Mesendoderm (in vitro differentiated cells): ENCODE data around the gene MIB2.
A peak's percentile ranks its signal among the peaks of the same experiment; 100 is the strongest.

ENCODE experiments used
- DNase-seq: peaks from one replicate; pipeline ENCODE4 v3.0.0; 2013
- H2AK5ac ChIP-seq: 2 replicates; pipeline ENCODE4 v1.6.1; 2013; ENCODE audit warnings: low read length, inconsistent platforms
- H2BK120ac ChIP-seq: 2 replicates; pipeline ENCODE4 v1.6.1; 2013; ENCODE audit warnings: low read depth, mild to moderate bottlenecking, low read length, moderate library complexity, mixed read lengths
- H2BK15ac ChIP-seq: replicated peaks from 2 replicates; pipeline ENCODE4 v1.6.1; 2013; ENCODE audit warnings: low read depth, mild to moderate bottlenecking, moderate library complexity
- H2BK5ac ChIP-seq: 2 replicates; pipeline ENCODE4 v1.6.1; 2013; ENCODE audit warnings: low read length, inconsistent platforms
- H3K18ac ChIP-seq: 2 replicates; pipeline ENCODE4 v1.6.1; 2013; ENCODE audit warnings: mild to moderate bottlenecking, low read length, mixed read lengths
- H3K23ac ChIP-seq: one replicate; pipeline ENCODE4 v1.6.1; 2013; ENCODE audit warnings: low read length
- H3K27ac ChIP-seq: 2 replicates; pipeline ENCODE4 v1.5.1; 2013; ENCODE audit warnings: low read depth, mild to moderate bottlenecking, inconsistent platforms, low read length, moderate library complexity
- H3K27me3 ChIP-seq: 2 replicates; pipeline ENCODE4 v1.6.1; 2013; ENCODE audit warnings: low read length, control low read depth, mild to moderate bottlenecking, inconsistent platforms; ENCODE audit not compliant: insufficient read depth, poor library complexity
- H3K36me3 ChIP-seq: 2 replicates; pipeline ENCODE4 v1.6.1; 2013; ENCODE audit warnings: low read length, inconsistent platforms; ENCODE audit not compliant: control insufficient read depth, insufficient read depth
- H3K4ac ChIP-seq: one replicate; pipeline ENCODE4 v1.6.1; 2013; ENCODE audit warnings: low read depth, mild to moderate bottlenecking, low read length, moderate library complexity
- H3K4me1 ChIP-seq: 2 replicates; pipeline ENCODE4 v1.6.1; 2013; ENCODE audit warnings: low read depth, low read length, inconsistent platforms; ENCODE audit not compliant: control insufficient read depth
- H3K4me2 ChIP-seq: 2 replicates; pipeline ENCODE4 v1.6.1; 2013; ENCODE audit warnings: low read length
- H3K4me3 ChIP-seq: 2 replicates; pipeline ENCODE4 v1.5.1; 2013; ENCODE audit warnings: mild to moderate bottlenecking, low read length
- H3K56ac ChIP-seq: one replicate; pipeline ENCODE4 v1.6.1; 2013; ENCODE audit warnings: low read length
- H3K79me1 ChIP-seq: 2 replicates; pipeline ENCODE4 v1.6.1; 2013; ENCODE audit warnings: low read length, inconsistent platforms
- H3K79me2 ChIP-seq: 2 replicates; pipeline ENCODE4 v1.6.1; 2013; ENCODE audit warnings: mild to moderate bottlenecking, low read length; ENCODE audit not compliant: control insufficient read depth, insufficient read depth
- H3K9ac ChIP-seq: 2 replicates; pipeline ENCODE4 v1.6.1; 2013; ENCODE audit warnings: low read length, inconsistent platforms
- H4K5ac ChIP-seq: one replicate; pipeline ENCODE4 v1.6.1; 2013; ENCODE audit warnings: low read length
- H4K8ac ChIP-seq: one replicate; pipeline ENCODE4 v1.6.1; 2013; ENCODE audit warnings: low read depth, mild to moderate bottlenecking, control low read depth, low read length, moderate library complexity
- WGBS: extraction: QIAGEN DNeasy Blood & Tissue Kit; methylation state at CpG from one replicate; pipeline ENCODE4 v1.1.7; 2013; ENCODE audit warnings: low lambda C conversion rate, missing lambda C conversion rate; ENCODE audit not compliant: insufficient coverage; ENCODE audit errors: extremely low coverage; 5-methylcytosine and 5-hydroxymethylcytosine counted together

MIB2 gene

DNA sequence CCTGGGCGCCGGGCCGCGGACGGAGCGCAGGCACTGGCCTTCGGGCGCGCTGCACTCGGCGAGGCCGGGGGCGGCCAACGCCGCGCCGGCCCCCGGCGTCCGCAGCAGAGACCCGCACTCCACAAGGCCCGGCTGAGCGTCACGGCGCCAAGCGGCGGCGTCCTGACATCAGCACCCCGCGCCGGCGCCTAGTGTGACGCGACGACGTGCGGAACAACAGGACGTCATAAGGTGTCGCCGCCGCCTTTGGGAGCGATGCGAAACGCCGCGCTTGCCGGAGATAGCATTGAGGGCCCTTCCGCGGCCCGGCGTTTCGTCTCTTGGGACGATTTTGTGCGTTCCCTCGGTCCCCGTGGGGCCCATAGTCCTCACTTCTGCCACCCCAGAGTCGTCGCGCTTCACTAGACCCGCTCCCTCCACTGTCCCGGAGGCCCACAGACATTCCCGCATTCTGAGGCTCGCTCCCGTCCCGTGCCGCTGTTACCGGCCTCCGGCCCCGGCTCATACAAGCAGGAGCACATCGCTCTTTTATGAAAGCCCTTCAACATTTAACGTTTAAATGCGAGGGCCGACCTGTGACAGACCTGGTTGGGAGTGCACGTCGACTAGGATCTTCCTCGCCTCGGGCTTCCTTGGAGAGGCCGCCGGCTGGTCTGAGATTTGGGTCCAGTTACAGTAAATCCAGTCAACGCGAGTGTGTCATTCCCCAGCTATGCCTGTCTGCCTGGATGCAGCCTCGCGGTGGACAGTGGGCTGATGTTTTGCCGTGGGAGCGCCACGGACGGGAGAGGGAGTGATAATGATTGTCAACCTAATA is 40.4 kb upstream of the MIB2 start, which contains the start of gene SSU72:
Gene SSU72 (minus strand): TSS at position 143 of the 817 bp plus-strand sequence. CDS start 306 bp downstream, outside the sequence.
- Histone ChIP-seq H3K36me3 (no peaks in the 10 kb centered on the region), H3K27ac (peak within 1 kb of the TSS; percentile 86), H2BK5ac (peak within 1 kb of the TSS; percentile 96), H3K23ac (no peak within 1 kb of the TSS), H3K4ac (peak within 1 kb of the TSS; percentile 96), H3K79me2 (peaks cover 39% of the 10 kb centered on the region), H2BK120ac (peak within 1 kb of the TSS; percentile 92), H3K9ac (peak within 1 kb of the TSS; percentile 97), H2BK15ac (no peak within 1 kb of the TSS), H3K4me1 (no peaks in the 10 kb centered on the region), H2AK5ac (no peak within 1 kb of the TSS), H3K79me1 (no peaks in the 10 kb centered on the region), H4K8ac (peak within 1 kb of the TSS; percentile 82), H3K4me2 (peak within 1 kb of the TSS; percentile 95), H4K5ac (no peak within 1 kb of the TSS), H3K4me3 (peak within 1 kb of the TSS; percentile 92), H3K27me3 (no peaks in the 10 kb centered on the region), H3K18ac (peak within 1 kb of the TSS; percentile 97), H3K56ac (peak within 1 kb of the TSS; percentile 98)
- peak; percentile 96 for DNase-seq
- no CpG with 5 or more reads among the region's 87 CpGs for WGBS

DNA sequence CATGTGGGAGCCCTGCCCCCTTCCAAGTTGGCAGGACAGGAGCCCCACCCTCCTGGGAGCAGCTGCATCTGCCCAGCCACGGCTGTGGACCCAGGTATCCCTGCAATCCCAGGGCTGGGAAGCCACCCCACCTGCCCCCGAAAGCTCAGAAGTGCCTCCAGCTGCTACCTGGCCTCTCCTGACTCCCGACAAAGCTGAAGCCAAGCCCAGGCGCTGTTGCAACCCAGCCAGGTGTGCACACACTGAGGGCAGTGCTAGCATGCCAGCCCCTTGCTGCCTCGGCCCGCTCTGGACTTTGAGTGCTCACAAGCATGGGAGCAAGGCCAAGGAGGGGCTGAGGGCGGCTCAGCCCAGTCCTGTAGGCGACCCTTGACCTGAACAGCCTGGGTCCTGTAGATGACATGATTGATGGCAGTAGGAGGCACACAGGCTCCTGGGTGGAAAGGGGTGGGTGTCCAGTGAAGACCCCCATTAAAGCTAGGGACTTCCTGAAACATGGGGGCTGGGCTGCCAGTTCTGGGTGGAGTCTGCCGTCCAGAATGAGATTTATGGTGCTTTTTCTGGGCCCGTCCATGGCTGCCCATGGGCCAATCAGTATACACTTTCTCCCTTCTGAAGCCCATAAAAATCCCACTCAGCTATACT is 37.8 kb upstream of the MIB2 start:
- no peak overlapping the region for H2BK120ac ChIP-seq
- no peaks in the 10 kb centered on the region for H3K36me3 ChIP-seq
- no peak overlapping the region for H2AK5ac ChIP-seq
- H3K4me1 ChIP-seq: no peaks in the 10 kb centered on the region
- no peak overlapping the region for H3K4ac ChIP-seq
- H3K23ac ChIP-seq: no peak overlapping the region
- no peak overlapping the region for H4K8ac ChIP-seq
- no peak for DNase-seq
- H3K4me2 ChIP-seq: no peak overlapping the region
- no peak overlapping the region for H3K4me3 ChIP-seq
- no peak overlapping the region for H3K56ac ChIP-seq
- H3K27ac ChIP-seq: no peak overlapping the region
- no peak overlapping the region for H3K9ac ChIP-seq
- no peaks in the 10 kb centered on the region for H3K27me3 ChIP-seq
- H3K79me2 ChIP-seq: peaks cover 19% of the 10 kb centered on the region
- no peak overlapping the region for H3K18ac ChIP-seq
- no CpG with 5 or more reads among the region's 10 CpGs for WGBS
- no peaks in the 10 kb centered on the region for H3K79me1 ChIP-seq
- H2BK5ac ChIP-seq: no peak overlapping the region
- H2BK15ac ChIP-seq: no peak overlapping the region
- no peak overlapping the region for H4K5ac ChIP-seq

DNA sequence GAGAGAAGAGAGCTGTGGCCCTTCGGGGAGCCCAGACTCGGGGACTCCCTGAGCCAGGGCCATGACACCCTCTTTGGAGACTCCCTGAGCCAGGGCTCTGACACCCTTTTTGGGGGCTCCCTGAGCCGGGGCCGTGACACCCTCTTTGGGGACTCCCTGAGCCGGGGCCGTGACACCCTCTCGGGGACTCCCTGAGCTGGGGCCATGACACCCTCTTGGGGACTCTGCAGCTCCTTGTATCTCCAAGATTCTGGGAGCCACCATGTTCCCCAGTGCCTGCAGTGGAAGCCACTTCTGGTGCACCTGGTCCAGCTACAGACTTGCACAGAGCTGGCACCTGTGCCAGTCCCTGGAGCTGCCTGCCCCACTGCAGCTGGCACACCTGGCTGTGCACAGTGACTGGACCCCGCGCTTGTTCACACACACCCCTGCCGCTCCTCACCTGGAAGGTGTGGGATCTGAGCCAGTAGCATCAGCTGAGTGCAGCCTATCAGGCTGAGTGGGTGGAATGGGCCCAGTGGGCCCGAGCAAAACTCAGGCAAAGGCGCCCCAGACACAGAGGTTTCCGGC is 36.8 kb upstream of the MIB2 start:
- WGBS: no CpG with 5 or more reads among the region's 13 CpGs
- H3K27me3 ChIP-seq: no peaks in the 10 kb centered on the region
- no peak overlapping the region for H3K56ac ChIP-seq
- no peak overlapping the region for H2BK5ac ChIP-seq
- peaks cover 9% of the 10 kb centered on the region for H3K79me2 ChIP-seq
- no peak overlapping the region for H2BK120ac ChIP-seq
- no peak overlapping the region for H2AK5ac ChIP-seq
- H3K27ac ChIP-seq: no peak overlapping the region
- H3K23ac ChIP-seq: no peak overlapping the region
- H2BK15ac ChIP-seq: no peak overlapping the region
- H3K4me1 ChIP-seq: no peaks in the 10 kb centered on the region
- no peak overlapping the region for H3K4me2 ChIP-seq
- no peak overlapping the region for H3K4me3 ChIP-seq
- H3K79me1 ChIP-seq: no peaks in the 10 kb centered on the region
- no peak overlapping the region for H3K9ac ChIP-seq
- no peak overlapping the region for H3K4ac ChIP-seq
- no peak overlapping the region for H4K5ac ChIP-seq
- H3K18ac ChIP-seq: no peak overlapping the region
- DNase-seq: no peak
- H3K36me3 ChIP-seq: no peaks in the 10 kb centered on the region
- no peak overlapping the region for H4K8ac ChIP-seq

DNA sequence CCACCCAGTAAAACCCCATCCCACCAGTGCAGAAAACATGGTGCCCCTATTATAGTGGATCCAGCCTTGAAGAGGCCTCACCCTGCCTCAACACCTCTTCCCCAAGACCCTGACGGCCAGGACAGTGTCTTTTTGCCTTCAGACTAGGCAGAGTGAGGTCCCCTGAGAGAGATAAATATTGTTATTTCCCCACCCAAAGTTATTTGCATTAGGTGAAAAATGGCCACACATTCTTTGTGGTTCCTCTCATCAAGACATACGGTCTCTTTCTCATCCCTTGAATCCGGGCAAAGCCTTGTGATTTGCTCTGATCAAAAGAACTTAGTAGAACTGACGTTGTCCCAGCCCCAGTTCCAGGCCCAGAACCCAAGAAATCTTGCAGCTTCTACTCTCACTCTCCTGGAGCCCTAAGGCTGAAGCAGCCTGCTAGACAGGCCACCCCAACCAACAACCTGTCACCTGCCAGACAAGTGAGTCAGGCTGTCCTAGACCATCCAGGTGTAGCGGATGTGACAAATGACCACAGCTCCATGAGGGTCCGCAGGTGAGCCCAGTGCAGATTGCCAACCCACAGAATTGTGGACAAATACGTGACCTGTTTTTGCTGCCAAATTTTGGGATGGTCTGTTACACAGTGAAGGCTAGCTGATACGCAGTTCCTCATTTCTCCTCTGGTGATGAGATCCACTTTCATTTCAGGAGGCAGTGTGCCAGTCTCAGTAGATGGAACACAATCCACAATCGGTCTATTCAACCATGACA is 32.5 kb upstream of the MIB2 start:
- no peak overlapping the region for H2BK120ac ChIP-seq
- no peak for DNase-seq
- H3K27me3 ChIP-seq: no peaks in the 10 kb centered on the region
- H3K79me1 ChIP-seq: no peaks in the 10 kb centered on the region
- H3K23ac ChIP-seq: no peak overlapping the region
- no peak overlapping the region for H3K18ac ChIP-seq
- H3K4me2 ChIP-seq: no peak overlapping the region
- no peak overlapping the region for H2AK5ac ChIP-seq
- H3K4ac ChIP-seq: no peak overlapping the region
- H2BK5ac ChIP-seq: no peak overlapping the region
- no peak overlapping the region for H3K9ac ChIP-seq
- no peaks in the 10 kb centered on the region for H3K4me1 ChIP-seq
- no peaks in the 10 kb centered on the region for H3K79me2 ChIP-seq
- H4K8ac ChIP-seq: no peak overlapping the region
- no peak overlapping the region for H3K56ac ChIP-seq
- H3K27ac ChIP-seq: no peak overlapping the region
- no peak overlapping the region for H4K5ac ChIP-seq
- H3K36me3 ChIP-seq: no peaks in the 10 kb centered on the region
- no peak overlapping the region for H2BK15ac ChIP-seq
- H3K4me3 ChIP-seq: no peak overlapping the region
- WGBS: no CpG with 5 or more reads among the region's 9 CpGs

DNA sequence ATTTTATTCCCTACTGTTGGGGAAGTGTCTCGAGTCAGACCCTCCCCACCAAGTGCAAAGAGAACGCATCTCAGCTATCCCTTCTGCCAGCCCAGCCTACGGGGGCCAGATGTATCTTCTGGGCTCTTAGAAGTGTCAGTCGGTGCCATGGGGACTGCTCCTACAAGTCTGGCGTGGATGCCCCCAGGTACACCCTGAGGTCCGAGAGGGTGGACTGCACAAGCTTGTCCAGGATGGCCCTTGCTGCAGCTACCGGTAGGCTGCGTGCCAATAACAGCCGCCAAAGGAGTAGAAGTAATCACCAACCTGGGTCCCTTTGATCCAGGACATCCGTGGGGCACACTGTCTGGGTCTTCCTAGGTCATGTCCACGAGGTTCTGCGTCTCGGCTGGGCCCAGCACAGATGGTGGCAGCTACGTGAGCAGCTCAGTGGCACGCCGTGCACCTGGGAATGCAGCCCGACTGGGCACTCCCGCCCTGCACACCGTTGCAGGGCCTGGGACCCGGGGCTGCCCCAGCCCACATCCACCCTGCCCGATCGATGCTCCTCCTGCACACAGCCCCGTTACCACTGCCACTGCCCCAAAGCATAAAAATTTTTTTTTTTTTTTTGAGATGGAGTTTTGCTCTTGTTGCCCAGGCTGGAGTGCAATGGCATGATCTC is 31.8 kb upstream of the MIB2 start:
- no peak overlapping the region for H3K18ac ChIP-seq
- no peak overlapping the region for H3K23ac ChIP-seq
- no peaks in the 10 kb centered on the region for H3K4me1 ChIP-seq
- H2BK120ac ChIP-seq: no peak overlapping the region
- no peak overlapping the region for H4K8ac ChIP-seq
- H3K27ac ChIP-seq: no peak overlapping the region
- H3K4ac ChIP-seq: no peak overlapping the region
- no peak overlapping the region for H2BK5ac ChIP-seq
- no peak overlapping the region for H3K4me3 ChIP-seq
- no peak overlapping the region for H3K9ac ChIP-seq
- WGBS: no CpG with 5 or more reads among the region's 23 CpGs
- no peak overlapping the region for H2AK5ac ChIP-seq
- H4K5ac ChIP-seq: no peak overlapping the region
- H2BK15ac ChIP-seq: no peak overlapping the region
- H3K4me2 ChIP-seq: no peak overlapping the region
- DNase-seq: no peak
- no peaks in the 10 kb centered on the region for H3K36me3 ChIP-seq
- H3K79me2 ChIP-seq: no peaks in the 10 kb centered on the region
- H3K27me3 ChIP-seq: no peaks in the 10 kb centered on the region
- H3K79me1 ChIP-seq: no peaks in the 10 kb centered on the region
- no peak overlapping the region for H3K56ac ChIP-seq
